NAMALWA (cell line): Measurements from ENCODE around the gene SEMA5A.
A peak's percentile ranks its signal among the peaks of the same experiment; 100 is the strongest.

Experiments used
- DNase-seq: peaks from one replicate; pipeline ENCODE4 v3.0.0-alpha.2; 2015; ENCODE audit warnings: low spot score

SEMA5A gene

GRCh38 chr5:9549941-9550340 lies 4.1 kb upstream of the SEMA5A start:
- no peak for DNase-seq

GRCh38 chr5:9547122-9547947 lies 1.5 kb upstream of the SEMA5A start:
- no peak for DNase-seq

GRCh38 chr5:9545136-9545991 lies 511 bp downstream of the SEMA5A start:
- DNase-seq, result no peak

DNA sequence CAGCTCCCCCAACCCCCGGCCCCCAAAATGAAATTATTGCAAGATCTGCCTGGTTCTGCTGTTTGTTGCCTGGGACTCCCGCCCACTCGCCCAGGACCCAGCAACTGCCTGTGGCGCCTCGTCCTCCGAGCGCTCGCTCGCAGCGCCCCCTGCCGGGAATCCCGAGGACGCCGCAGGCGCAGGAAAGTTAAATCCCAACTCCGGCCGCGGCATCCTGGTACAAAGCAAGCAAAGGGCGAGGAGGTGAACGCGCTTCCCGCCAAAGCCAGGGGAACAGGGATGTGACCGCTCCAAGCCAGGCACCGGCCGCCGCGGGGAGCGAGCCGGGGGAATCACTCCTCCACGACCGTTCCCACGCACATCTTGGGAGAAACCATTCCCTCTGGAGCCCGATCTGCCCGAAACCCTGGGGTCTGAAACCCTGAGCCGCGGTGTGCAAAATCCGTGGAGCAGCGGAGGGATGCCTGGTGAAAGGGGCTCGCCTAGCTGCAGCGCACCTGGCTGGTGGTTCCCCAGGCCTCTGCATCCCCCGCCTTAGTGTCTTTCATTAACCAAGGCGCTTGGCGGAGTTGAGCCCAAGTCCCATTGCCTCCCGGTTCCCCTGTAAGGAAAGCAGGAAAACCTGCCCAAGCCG lies 1.3 kb downstream of the SEMA5A start:
- peak; percentile 38 for DNase-seq

- DNase-seq, result no peak
Observed at GRCh38 chr5:9544056-9544455, 1.8 kb downstream of the SEMA5A start.

- DNase-seq, result no peak
Observed at GRCh38 chr5:9543311-9543920, 2.5 kb downstream of the SEMA5A start.

DNA sequence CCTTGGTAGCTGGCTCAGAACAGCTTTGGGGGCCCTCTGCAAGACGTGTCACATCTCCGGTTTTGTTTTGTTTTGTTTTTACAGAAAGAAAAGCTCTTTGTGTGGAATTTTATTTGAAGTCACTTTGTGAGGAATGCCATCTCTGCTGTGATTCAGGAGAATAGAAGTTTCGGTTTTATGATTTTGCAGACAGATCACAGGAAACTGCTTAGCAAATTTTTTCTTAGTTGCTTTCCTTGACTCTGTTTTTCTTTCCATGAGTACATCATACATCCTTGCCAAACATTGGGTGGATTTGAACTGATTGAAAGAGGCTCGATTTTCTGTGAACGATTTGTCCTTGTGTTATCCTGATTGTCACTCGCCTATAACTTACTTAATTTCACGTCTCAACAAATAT lies 5.1 kb downstream of the SEMA5A start:
- DNase-seq, result no peak

DNA sequence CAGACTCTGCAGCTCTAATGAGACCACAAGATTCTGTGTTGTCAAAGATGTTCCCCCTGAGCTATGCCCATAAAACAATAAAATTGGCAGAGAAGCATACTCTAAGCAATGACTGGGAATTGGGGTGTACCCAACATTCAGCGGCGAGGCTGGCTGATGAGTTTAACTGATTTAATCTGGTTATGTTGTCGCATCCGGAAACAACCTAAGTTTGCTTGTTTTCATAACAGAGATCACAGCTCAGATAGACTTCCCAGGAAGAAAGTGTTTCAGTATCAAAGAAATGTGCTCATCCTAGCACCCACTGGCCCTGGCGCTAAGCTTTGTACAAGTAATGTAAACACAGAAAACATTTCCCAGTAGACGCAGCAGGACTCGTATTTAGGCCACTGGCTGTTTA lies 7.4 kb downstream of the SEMA5A start:
- no peak for DNase-seq

- DNase-seq, result no peak
Observed at GRCh38 chr5:9537223-9538141, 8.4 kb downstream of the SEMA5A start.

DNA sequence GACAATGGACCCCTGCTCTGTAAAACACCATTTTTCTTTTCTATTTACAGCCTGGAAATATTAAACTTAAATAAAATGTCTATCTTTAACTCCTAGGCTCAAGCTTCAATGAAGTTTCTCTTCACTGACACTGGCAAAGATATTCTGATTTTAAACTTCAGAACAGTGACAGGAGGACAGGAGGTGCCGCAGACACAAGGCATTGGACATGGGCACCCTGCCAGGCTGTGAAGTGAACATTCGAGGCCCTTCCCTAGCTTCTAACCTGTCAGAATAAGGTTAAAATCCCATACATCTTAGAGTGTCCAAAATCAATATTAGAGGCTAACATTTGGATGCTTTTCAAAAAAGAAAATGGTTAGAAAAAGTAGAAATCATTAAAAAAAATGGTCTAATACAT lies 9.2 kb downstream of the SEMA5A start:
- no peak for DNase-seq

DNA sequence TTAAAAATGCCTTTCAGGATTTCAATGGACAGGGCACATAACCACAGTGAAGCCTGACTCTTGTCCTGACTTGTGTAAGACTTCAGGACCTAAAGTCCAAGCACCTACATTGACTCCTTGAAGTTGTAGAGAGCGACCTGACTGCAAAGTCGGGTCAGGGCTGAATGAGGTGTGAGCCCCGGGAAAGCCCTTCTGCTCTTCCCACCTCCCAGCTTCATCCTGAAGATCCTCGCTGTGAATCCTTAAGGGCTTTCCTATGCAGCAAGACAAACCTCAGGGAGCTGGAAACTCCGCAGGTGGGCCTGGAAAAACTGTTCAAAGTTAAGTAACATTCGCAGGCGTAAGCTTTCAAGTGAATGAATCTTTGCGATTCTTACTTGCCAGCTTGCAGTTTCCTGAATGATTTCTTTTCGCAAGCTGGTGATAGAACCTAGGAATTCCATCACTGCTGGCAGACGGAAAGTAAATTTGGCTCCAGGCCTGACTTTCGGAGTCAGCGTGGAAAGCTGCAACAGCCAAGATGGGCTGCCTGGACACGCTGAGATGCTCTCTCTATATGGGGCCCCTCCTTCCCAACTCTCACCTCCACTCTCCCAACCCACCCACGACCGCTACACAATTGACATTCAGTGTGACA lies 10.9 kb downstream of the SEMA5A start:
- no peak for DNase-seq

- DNase-seq, result no peak
Observed at GRCh38 chr5:9533562-9534364, 12.1 kb downstream of the SEMA5A start.

- no peak for DNase-seq
Observed at GRCh38 chr5:9533096-9533495, 12.8 kb downstream of the SEMA5A start.

DNA sequence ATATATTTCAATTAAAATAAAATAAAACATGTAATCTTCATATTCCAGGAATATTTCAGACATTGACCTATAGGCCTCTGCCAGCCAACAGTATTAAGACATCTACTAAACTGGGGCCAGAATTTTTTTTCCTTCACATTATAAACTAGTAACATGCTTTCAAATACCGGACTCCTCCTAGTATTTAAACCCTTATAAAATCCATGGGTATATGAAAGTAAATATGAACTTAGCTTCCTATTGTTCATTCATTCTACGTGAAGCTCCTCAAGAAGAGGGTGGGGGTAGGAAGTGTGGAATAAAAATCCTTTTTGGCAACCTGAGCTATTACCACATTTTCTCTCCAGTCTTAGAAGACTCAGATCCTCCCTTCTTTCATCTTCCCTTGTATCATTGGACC lies 16.4 kb downstream of the SEMA5A start:
- no peak for DNase-seq

DNA sequence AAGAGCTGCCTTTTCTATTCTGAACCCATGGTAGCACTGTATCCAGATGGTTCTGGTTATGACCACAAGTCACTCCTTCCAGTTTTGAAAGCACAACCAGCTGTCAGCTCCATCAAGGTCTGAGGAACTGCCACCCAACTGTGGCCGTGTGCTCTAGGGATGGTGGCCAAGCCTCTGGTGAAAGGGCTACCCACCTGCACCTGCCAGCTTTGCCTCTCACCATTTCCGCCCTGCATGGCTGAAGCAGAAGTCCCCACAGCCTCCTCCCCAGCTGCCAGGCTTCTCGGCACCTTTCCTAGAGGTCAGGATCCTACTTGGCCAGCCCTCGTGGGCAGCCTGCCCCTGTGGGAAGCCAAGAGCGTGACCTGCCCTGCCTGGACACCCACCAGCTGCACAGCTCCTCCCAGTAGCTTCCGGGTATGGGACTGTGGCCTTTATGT lies 16.8 kb downstream of the SEMA5A start:
- no peak for DNase-seq

DNA sequence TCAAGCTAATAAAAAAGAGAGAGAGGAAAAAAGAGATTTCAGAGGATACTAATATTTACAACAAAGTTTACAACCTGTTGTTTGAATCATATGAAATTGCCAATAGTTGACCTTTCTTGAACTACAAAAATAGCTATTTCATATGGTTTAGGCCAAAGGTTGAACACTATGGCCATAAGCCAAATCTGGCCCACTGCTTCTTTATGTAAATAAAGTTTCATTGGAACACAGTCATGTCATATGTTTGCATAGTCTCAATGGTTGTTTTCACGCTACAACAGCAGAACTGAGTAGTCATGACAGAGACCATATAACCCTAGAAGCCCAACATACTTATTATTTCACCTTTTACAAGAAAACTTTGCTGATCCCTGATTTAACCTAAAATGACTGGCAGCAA lies 20.9 kb downstream of the SEMA5A start:
- no peak for DNase-seq

DNA sequence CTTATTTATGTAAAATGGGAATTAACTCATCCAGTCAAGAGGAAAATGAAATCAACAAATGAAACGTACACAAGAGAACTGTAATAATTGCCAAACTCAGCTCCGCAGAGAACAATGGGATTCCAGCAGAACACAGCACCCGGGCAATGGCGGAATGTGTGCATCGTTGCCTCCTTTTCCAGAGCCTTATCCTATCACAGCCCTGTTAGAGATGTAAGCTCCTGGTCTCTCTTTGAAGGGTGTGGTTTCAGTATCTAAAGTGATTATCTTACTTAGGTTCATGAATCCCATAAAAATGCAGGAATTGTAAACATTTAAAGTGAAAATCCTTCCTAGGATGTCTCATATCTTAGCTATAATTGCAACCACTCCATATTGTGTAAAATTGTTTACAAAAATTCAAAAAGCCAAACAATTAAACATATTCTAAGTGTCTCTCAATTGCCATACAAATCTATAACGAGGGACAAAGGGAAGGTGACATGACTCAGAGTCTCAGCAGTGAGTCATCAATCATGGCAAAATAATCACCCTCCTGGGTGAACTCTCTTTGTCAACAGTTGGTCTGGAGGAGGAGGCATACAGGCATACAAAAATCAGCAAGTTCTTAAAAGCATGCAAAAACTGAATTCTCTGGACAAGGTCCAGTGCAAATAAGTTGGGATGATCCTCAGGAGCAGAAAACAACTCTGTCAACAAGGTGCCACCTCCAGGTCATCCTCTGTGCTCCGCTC lies 22.6 kb downstream of the SEMA5A start:
- DNase-seq, result no peak

- DNase-seq, result no peak
Observed at GRCh38 chr5:9519537-9519936, 26.3 kb downstream of the SEMA5A start.

- DNase-seq, result no peak
Observed at GRCh38 chr5:9516591-9516990, 29.3 kb downstream of the SEMA5A start.
